Measurements from ENCODE around the gene IL17D.

The IL17D gene, protein sequence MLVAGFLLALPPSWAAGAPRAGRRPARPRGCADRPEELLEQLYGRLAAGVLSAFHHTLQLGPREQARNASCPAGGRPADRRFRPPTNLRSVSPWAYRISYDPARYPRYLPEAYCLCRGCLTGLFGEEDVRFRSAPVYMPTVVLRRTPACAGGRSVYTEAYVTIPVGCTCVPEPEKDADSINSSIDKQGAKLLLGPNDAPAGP

DNA sequence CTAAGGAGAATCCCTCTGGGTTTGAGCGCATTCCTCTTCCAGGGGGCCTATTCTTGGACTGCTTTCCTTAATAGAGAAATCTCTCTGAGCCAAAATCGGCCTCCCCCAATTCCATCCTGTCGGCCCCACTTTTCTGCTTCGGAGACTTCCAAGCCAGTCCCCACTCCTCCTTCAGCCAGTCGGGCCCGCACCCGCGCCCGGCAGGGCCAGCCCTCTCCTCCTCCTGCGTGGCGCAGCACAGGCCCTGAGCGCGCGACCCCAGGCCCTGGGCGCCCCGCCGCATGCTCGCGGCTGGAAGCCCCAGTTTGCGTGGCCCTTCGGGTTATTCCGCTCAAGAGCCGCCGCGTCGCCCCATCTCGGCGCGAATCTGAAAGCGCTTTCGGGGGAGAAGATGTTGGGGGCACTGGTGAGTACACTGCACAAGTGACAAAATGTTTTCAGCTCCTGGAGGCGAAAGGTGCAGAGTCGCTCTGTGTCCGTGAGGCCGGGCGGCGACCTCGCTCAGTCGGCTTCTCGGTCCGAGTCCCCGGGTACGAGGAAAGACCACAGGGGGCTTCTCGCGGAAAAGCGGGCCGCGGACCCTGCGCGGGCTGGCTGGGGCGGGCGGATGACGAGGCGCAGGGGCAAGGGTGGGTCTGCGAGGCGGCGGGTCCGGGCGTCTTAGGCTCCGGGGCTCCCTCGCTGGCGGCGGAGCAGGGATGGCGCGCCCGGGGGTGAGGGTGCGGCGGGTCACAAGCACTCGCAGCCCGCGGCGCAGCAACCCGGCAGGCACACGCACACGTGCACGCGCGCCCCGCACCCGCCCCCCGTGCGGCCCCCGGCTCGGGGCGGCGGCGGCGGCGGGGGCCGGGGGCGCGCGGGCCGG lies at the start of gene IL17D:
Gene IL17D, plus strand, starts transcription at position 785 of the 865 bp plus-strand sequence. CDS start 303 bp downstream, outside the sequence.
- Histone ChIP-seq H3K36me3 (ENCODE audit: control insufficient read depth, insufficient read depth, low read length) (no peaks in the 10 kb centered on the region), H3K27me3 (replicated peaks; ENCODE audit: control insufficient read depth, insufficient read depth, low read length) (no peaks in the 10 kb centered on the region), H3K4me3 (replicated peaks; ENCODE audit: low read depth, low read length) (peak within 1 kb of the TSS; percentile 69)
- TF ChIP-seq, protein P1, sequence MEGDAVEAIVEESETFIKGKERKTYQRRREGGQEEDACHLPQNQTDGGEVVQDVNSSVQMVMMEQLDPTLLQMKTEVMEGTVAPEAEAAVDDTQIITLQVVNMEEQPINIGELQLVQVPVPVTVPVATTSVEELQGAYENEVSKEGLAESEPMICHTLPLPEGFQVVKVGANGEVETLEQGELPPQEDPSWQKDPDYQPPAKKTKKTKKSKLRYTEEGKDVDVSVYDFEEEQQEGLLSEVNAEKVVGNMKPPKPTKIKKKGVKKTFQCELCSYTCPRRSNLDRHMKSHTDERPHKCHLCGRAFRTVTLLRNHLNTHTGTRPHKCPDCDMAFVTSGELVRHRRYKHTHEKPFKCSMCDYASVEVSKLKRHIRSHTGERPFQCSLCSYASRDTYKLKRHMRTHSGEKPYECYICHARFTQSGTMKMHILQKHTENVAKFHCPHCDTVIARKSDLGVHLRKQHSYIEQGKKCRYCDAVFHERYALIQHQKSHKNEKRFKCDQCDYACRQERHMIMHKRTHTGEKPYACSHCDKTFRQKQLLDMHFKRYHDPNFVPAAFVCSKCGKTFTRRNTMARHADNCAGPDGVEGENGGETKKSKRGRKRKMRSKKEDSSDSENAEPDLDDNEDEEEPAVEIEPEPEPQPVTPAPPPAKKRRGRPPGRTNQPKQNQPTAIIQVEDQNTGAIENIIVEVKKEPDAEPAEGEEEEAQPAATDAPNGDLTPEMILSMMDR (IDR thresholded peaks at IDR 0.05; ENCODE audit: insufficient read depth, low read length, poor library complexity, severe bottlenecking), result peak; percentile 19
- DNase-seq (ENCODE audit: extremely low read depth, insufficient read length), result peak; percentile 69

DNA sequence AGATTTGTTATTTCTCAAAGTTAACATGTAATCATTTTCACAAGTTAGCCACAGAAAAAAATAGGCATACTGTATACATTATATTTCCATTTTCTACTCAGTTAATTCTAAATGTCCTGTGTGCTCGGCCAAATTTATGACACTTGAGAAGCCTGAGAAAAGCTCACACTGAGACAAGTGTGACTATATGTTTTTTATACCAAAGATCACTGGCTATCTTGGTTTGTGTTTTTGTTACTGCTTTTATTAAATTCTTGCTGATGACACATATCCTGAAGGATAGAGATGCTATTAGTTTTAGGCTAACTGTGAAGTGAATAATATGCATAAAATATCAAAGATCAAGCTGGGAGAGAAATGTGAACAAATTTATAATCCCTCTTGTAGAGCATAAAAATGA lies 49.3 kb upstream of the IL17D start:
- TF ChIP-seq, protein P1 (IDR thresholded peaks at IDR 0.05; ENCODE audit: insufficient read depth, low read length, poor library complexity, severe bottlenecking), result no peak
- Histone ChIP-seq H3K4me3 (replicated peaks; ENCODE audit: low read depth, low read length) (no peak overlapping the region), H3K27me3 (replicated peaks; ENCODE audit: control insufficient read depth, insufficient read depth, low read length) (no peaks in the 10 kb centered on the region), H3K36me3 (ENCODE audit: control insufficient read depth, insufficient read depth, low read length) (no peaks in the 10 kb centered on the region)
- DNase-seq (ENCODE audit: extremely low read depth, insufficient read length), result no peak

DNA sequence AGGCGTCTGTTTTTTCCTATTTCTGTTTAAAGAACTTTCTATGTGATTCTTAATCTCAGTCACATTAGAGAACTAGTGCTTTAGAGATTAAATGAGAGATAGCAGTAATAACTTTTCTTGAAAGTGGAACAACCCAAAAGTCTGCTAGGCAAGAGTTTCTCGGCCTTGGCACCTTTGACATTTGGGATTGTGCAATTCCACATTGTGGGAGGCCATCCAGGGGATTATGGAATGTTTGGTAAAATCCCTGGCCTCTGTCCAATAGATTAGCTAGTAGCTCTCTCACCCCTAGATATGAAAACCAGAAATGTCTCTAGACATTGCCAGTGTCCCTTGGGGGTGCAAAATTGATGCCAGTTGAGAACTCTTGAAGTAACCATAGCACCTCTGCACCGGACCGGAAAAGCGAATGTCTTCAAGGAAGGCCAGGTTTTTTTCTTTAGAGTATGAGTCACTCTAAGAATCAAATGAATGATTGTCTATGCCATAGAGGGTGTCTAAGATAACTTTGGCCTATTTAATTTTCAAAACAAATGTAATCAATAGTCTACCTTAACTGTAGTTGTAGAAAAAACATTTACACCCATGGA lies 45.0 kb upstream of the IL17D start:
- no peak overlapping the region for H3K4me3 ChIP-seq (replicated peaks; ENCODE audit: low read depth, low read length)
- TF ChIP-seq, protein P1 (IDR thresholded peaks at IDR 0.05; ENCODE audit: insufficient read depth, low read length, poor library complexity, severe bottlenecking), result no peak
- H3K36me3 ChIP-seq (ENCODE audit: control insufficient read depth, insufficient read depth, low read length), result no peaks in the 10 kb centered on the region
- no peak for DNase-seq (ENCODE audit: extremely low read depth, insufficient read length)
- H3K27me3 ChIP-seq (replicated peaks; ENCODE audit: control insufficient read depth, insufficient read depth, low read length), result no peaks in the 10 kb centered on the region

DNA sequence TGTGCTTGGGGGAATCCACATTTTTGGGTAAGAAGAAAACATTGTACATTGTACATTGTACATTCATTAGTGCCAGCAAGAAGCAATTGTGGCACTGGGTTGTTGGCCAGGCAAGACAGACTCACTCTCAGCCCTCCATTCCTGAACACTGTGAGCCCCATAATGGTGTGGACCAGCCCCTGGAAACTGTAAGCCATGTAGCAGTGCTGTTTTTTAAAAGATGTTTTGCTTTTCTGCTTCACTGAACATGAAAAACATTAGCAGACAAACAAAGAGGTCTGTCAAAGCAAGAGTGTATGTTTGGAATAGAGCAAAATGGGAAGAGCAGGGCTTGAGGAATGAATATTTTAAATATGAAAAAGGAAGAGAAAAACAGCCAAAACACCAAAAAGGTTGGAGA lies 39.1 kb upstream of the IL17D start:
- no peaks in the 10 kb centered on the region for H3K27me3 ChIP-seq (replicated peaks; ENCODE audit: control insufficient read depth, insufficient read depth, low read length)
- H3K36me3 ChIP-seq (ENCODE audit: control insufficient read depth, insufficient read depth, low read length), result no peaks in the 10 kb centered on the region
- DNase-seq (ENCODE audit: extremely low read depth, insufficient read length), result no peak
- TF ChIP-seq, protein P1 (IDR thresholded peaks at IDR 0.05; ENCODE audit: insufficient read depth, low read length, poor library complexity, severe bottlenecking), result no peak
- H3K4me3 ChIP-seq (replicated peaks; ENCODE audit: low read depth, low read length), result no peak overlapping the region

DNA sequence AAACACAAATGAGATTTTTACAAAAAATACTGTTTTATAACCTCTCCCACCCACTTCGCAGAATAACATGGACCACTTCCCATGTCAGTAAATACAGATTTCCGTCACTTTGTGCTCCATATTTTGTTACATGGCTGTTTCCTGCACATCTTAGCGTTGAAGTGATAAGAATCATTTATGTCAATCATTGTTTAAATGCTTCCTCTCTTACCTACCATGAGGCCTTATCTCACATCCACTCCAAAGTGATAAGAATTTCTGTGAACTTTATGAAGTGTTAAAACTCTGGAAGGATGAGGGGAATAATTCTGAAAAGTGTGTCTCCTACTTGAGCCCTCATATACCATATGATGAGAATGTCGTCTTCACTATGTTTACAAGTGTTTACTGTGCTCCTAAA lies 36.6 kb upstream of the IL17D start:
- Histone ChIP-seq H3K27me3 (replicated peaks; ENCODE audit: control insufficient read depth, insufficient read depth, low read length) (no peaks in the 10 kb centered on the region), H3K36me3 (ENCODE audit: control insufficient read depth, insufficient read depth, low read length) (no peaks in the 10 kb centered on the region), H3K4me3 (replicated peaks; ENCODE audit: low read depth, low read length) (no peak overlapping the region)
- TF ChIP-seq, protein P1 (IDR thresholded peaks at IDR 0.05; ENCODE audit: insufficient read depth, low read length, poor library complexity, severe bottlenecking), result no peak
- no peak for DNase-seq (ENCODE audit: extremely low read depth, insufficient read length)

All from GM06990 (cell line).